K562 (cell line): ENCODE results near the gene CDKL5. TPM values are rescaled to one million over a fixed set of nuclear protein-coding genes. Genes with fewer than 3 reads are reported as not detected.

ENCODE experiments used
- PHB ChIP-seq: fragments of 250-450 bp; sonication (Bioruptor Pico); IDR thresholded peaks from 2 replicates; pipeline ENCODE4 v1.5.0; 2021
- RUNX1 ChIP-seq: sonication (generic); IDR thresholded peaks from 2 replicates; pipeline ENCODE4 v1.6.1; 2016; ENCODE audit warnings: antibody characterized with exemption, low read depth
- polyA plus RNA-seq, 8 experiments: library from polyadenylated mRNA; depleted of rRNA in 4 of 8; stranded (reverse) in 5 of 8; unstranded in 3 of 8; fragments of >200 nt; fragmentation: Nextera tagmentation in 2 of 8; fragmentation: Illumina TruSeq in 1 of 8; extraction: Ambion mirVana in 2 of 8; extraction: Trizol in 1 of 8; gene quantifications; 2 replicates each; pipeline versions ENCODE4 v1.2.1 to v1.2.3, GENCODE V29; 2011 to 2014; ENCODE audit warnings: inconsistent platforms in 1 of 8, missing spikeins in 1 of 8
- total RNA-seq, 7 experiments: library from RNA; depleted of rRNA in 6 of 7; stranded (reverse); fragments of >200 nt in 6 of 7; fragmentation: Illumina TruSeq in 2 of 7; extraction: Trizol in 2 of 7; gene quantifications; 2 replicates each; pipeline versions ENCODE4 v1.2.1 to v1.2.3, GENCODE V29; 2011 to 2021; ENCODE audit warnings: low replicate concordance in 1 of 7
- TF ChIP-seq, protein P1 (sequence below), 2 experiments: fragments of 450-650 bp; formaldehyde crosslinking in 1 of 2; IDR thresholded peaks; 2 replicates each; pipeline versions ENCODE4 v1.4.0 to v1.6.1; 2014 to 2020; ENCODE audit warnings: mild to moderate bottlenecking in 2 of 2, borderline replicate concordance in 1 of 2, low read depth in 1 of 2
- TF ChIP-seq, protein P2 (sequence below): fragments of 250-450 bp; sonication (Bioruptor Pico); IDR thresholded peaks from 2 replicates; pipeline ENCODE4 v1.8.0; 2021; ENCODE audit warnings: moderate library complexity, mild to moderate bottlenecking, inconsistent platforms
- TF ChIP-seq, protein P3 (sequence below): fragments of 250-450 bp; sonication (Bioruptor Pico); IDR thresholded peaks from 2 replicates; pipeline ENCODE4 v1.5.0; 2021; ENCODE audit warnings: mild to moderate bottlenecking, borderline replicate concordance

The CDKL5 gene
- total and polyA plus RNA-seq, 9 of the 15 experiments (the other 6 are each of a cell fraction or from before 2014, with no cell fraction given) = under 0.01 to 0.21 (median 0.04) TPM

DNA sequence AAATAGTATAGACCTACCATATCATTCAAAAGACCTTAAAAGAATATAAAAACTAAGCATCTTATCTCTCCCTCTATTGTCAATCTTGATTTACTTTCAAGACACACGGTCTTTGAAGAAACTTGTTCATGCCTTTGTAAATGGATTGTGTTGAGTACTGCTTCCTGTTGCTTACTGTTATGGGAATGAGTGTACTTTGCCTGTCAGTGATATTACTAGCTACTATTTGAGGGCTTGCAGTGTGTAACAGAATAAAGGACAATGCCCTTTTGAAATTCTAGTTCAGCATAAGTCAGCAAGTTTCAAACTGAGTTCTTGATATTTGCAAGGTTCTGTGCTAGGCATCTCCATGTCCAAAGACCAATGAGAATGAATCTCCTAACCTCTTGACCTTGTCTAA lies 36.0 kb downstream of the CDKL5 start (continued):
- TF ChIP-seq, protein P1, sequence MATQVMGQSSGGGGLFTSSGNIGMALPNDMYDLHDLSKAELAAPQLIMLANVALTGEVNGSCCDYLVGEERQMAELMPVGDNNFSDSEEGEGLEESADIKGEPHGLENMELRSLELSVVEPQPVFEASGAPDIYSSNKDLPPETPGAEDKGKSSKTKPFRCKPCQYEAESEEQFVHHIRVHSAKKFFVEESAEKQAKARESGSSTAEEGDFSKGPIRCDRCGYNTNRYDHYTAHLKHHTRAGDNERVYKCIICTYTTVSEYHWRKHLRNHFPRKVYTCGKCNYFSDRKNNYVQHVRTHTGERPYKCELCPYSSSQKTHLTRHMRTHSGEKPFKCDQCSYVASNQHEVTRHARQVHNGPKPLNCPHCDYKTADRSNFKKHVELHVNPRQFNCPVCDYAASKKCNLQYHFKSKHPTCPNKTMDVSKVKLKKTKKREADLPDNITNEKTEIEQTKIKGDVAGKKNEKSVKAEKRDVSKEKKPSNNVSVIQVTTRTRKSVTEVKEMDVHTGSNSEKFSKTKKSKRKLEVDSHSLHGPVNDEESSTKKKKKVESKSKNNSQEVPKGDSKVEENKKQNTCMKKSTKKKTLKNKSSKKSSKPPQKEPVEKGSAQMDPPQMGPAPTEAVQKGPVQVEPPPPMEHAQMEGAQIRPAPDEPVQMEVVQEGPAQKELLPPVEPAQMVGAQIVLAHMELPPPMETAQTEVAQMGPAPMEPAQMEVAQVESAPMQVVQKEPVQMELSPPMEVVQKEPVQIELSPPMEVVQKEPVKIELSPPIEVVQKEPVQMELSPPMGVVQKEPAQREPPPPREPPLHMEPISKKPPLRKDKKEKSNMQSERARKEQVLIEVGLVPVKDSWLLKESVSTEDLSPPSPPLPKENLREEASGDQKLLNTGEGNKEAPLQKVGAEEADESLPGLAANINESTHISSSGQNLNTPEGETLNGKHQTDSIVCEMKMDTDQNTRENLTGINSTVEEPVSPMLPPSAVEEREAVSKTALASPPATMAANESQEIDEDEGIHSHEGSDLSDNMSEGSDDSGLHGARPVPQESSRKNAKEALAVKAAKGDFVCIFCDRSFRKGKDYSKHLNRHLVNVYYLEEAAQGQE (IDR thresholded peaks at IDR 0.05; ENCODE audit: borderline replicate concordance) = no peak
- TF ChIP-seq, protein P1 (CRISPR knock-in tag; IDR thresholded peaks at IDR 0.05; ENCODE audit: low read depth) = no peak
- TF ChIP-seq RUNX1 (no peak), PHB (CRISPR knock-in tag) (no peak)
- TF ChIP-seq, protein P2, sequence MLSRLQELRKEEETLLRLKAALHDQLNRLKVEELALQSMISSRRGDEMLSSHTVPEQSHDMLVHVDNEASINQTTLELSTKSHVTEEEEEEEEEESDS (CRISPR knock-in tag) = no peak
- TF ChIP-seq, protein P3, sequence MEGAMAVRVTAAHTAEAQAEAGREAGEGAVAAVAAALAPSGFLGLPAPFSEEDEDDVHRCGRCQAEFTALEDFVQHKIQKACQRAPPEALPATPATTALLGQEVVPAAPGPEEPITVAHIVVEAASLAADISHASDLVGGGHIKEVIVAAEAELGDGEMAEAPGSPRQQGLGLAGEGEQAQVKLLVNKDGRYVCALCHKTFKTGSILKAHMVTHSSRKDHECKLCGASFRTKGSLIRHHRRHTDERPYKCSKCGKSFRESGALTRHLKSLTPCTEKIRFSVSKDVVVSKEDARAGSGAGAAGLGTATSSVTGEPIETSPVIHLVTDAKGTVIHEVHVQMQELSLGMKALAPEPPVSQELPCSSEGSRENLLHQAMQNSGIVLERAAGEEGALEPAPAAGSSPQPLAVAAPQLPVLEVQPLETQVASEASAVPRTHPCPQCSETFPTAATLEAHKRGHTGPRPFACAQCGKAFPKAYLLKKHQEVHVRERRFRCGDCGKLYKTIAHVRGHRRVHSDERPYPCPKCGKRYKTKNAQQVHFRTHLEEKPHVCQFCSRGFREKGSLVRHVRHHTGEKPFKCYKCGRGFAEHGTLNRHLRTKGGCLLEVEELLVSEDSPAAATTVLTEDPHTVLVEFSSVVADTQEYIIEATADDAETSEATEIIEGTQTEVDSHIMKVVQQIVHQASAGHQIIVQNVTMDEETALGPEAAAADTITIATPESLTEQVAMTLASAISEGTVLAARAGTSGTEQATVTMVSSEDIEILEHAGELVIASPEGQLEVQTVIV (CRISPR knock-in tag) = no peak
